Measurements from ENCODE around the gene PEX6.

GRCh38 chr6:43024436-43024835 is 45.5 kb upstream of the PEX6 start:
- TF ChIP-seq, protein P1, sequence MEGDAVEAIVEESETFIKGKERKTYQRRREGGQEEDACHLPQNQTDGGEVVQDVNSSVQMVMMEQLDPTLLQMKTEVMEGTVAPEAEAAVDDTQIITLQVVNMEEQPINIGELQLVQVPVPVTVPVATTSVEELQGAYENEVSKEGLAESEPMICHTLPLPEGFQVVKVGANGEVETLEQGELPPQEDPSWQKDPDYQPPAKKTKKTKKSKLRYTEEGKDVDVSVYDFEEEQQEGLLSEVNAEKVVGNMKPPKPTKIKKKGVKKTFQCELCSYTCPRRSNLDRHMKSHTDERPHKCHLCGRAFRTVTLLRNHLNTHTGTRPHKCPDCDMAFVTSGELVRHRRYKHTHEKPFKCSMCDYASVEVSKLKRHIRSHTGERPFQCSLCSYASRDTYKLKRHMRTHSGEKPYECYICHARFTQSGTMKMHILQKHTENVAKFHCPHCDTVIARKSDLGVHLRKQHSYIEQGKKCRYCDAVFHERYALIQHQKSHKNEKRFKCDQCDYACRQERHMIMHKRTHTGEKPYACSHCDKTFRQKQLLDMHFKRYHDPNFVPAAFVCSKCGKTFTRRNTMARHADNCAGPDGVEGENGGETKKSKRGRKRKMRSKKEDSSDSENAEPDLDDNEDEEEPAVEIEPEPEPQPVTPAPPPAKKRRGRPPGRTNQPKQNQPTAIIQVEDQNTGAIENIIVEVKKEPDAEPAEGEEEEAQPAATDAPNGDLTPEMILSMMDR (CRISPR knock-in tag; IDR thresholded peaks at IDR 0.05), result no peak
- TF ChIP-seq ZNF558 (CRISPR knock-in tag; IDR thresholded peaks at IDR 0.05; ENCODE audit: borderline replicate concordance), result no peak
- TF ChIP-seq ZNF510 (CRISPR knock-in tag; IDR thresholded peaks at IDR 0.05; ENCODE audit: low read depth), result no peak
- no peak for TF ChIP-seq CEBPG (CRISPR knock-in tag; IDR thresholded peaks at IDR 0.05)
- no peak for TF ChIP-seq POLR2AphosphoS5 (IDR thresholded peaks at IDR 0.05; ENCODE audit: low read depth, low read length)
- TF ChIP-seq, protein P2, sequence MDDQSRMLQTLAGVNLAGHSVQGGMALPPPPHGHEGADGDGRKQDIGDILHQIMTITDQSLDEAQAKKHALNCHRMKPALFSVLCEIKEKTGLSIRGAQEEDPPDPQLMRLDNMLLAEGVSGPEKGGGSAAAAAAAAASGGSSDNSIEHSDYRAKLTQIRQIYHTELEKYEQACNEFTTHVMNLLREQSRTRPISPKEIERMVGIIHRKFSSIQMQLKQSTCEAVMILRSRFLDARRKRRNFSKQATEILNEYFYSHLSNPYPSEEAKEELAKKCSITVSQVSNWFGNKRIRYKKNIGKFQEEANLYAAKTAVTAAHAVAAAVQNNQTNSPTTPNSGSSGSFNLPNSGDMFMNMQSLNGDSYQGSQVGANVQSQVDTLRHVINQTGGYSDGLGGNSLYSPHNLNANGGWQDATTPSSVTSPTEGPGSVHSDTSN (CRISPR knock-in tag; IDR thresholded peaks at IDR 0.05; ENCODE audit: borderline replicate concordance), result no peak
- no peak for TF ChIP-seq ELF1 (CRISPR knock-in tag; IDR thresholded peaks at IDR 0.05)
- no peak for TF ChIP-seq SAFB2 (CRISPR knock-in tag; IDR thresholded peaks at IDR 0.05; ENCODE audit: borderline replicate concordance, low read depth)
- TF ChIP-seq, protein P3, sequence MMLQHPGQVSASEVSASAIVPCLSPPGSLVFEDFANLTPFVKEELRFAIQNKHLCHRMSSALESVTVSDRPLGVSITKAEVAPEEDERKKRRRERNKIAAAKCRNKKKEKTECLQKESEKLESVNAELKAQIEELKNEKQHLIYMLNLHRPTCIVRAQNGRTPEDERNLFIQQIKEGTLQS (CRISPR knock-in tag; IDR thresholded peaks at IDR 0.05), result no peak
- no peak for TF ChIP-seq USF2 (IDR thresholded peaks at IDR 0.05; ENCODE audit: low read depth, low read length)
- TF ChIP-seq USF2 (CRISPR knock-in tag; IDR thresholded peaks at IDR 0.05; ENCODE audit: borderline replicate concordance), result no peak
- TF ChIP-seq POLR2A (IDR thresholded peaks at IDR 0.05; ENCODE audit: insufficient read depth in 1 of 2, low read depth in 2 of 2, low read length in 2 of 2), result no peak
- TF ChIP-seq ZNF235 (CRISPR knock-in tag; IDR thresholded peaks at IDR 0.05; ENCODE audit: borderline replicate concordance), result no peak

Measured in HepG2 (cell line).